Natural killer cell (primary cell): ENCODE results near the gene MUC12. TPM values are rescaled to one million over a fixed set of nuclear protein-coding genes. Genes with fewer than 3 reads are reported as not detected.

ENCODE experiments used
- ATAC-seq, 3 donors: fragments of 150-1000 bp in 2 of 3; fragments of 200-7000 bp in 1 of 3; cut with Tn5 transposase; 1 replicate in 1 of 3; 2 replicates in 2 of 3; pipeline ENCODE4 v1.10.0; 2021; ENCODE audit warnings: mild to moderate bottlenecking in 2 of 3, moderate library complexity in 2 of 3
- DNase-seq, 2 donors: peaks; one replicate each; pipeline versions ENCODE4 v3.0.0 to v3.0.0-alpha.2; 2013 to 2021; ENCODE audit warnings: mixed read lengths in 1 of 2
- H3K27ac ChIP-seq: one replicate; pipeline ENCODE4 v1.5.1; 2013; ENCODE audit warnings: mild to moderate bottlenecking, low read length
- H3K27me3 ChIP-seq: one replicate; pipeline ENCODE4 v1.6.1; 2013; ENCODE audit warnings: low read length; ENCODE audit not compliant: control insufficient read depth, insufficient read depth
- H3K36me3 ChIP-seq: one replicate; pipeline ENCODE4 v1.6.1; 2013; ENCODE audit warnings: low read length; ENCODE audit not compliant: control insufficient read depth, insufficient read depth
- H3K4me1 ChIP-seq: one replicate; pipeline ENCODE4 v1.6.1; 2013; ENCODE audit warnings: low read length; ENCODE audit not compliant: control insufficient read depth, insufficient read depth
- H3K4me3 ChIP-seq: one replicate; pipeline ENCODE4 v1.5.1; 2013; ENCODE audit warnings: low read length
- H3K9me3 ChIP-seq: one replicate; pipeline ENCODE4 v1.6.1; 2013; ENCODE audit warnings: low read length; ENCODE audit not compliant: control insufficient read depth, insufficient read depth
- H3K27ac Mint-ChIP-seq, 2 donors: one replicate each; pipeline ENCODE4 v1.8.0; 2022; ENCODE audit warnings: mild to moderate bottlenecking in 2 of 2, mixed read lengths in 2 of 2, moderate library complexity in 1 of 2
- H3K27me3 Mint-ChIP-seq, 2 donors: one replicate each; pipeline ENCODE4 v1.8.0; 2022; ENCODE audit warnings: low read depth in 2 of 2, mixed read lengths in 2 of 2
- H3K36me3 Mint-ChIP-seq: one replicate; pipeline ENCODE4 v1.8.0; 2022; ENCODE audit warnings: mixed read lengths
- H3K4me1 Mint-ChIP-seq, 2 donors: one replicate each; pipeline ENCODE4 v1.8.0; 2022; ENCODE audit warnings: mixed read lengths in 2 of 2
- H3K4me3 Mint-ChIP-seq: one replicate; pipeline ENCODE4 v1.8.0; 2022; ENCODE audit warnings: mild to moderate bottlenecking, moderate library complexity, mixed read lengths
- H3K9me3 Mint-ChIP-seq, 2 donors: one replicate each; pipeline ENCODE4 v1.8.0; 2022; ENCODE audit warnings: mixed read lengths in 2 of 2
- CTCF ChIP-seq: fragments of 200-600 bp; IDR thresholded peaks from one replicate; pipeline ENCODE4 v1.8.0; 2022; ENCODE audit warnings: antibody characterized with exemption
- WGBS: methylation state at CpG from one replicate; pipeline ENCODE4 v1.1.7; 2013; ENCODE audit warnings: missing lambda C conversion rate; ENCODE audit not compliant: insufficient coverage; 5-methylcytosine and 5-hydroxymethylcytosine counted together
- intact Hi-C: fragments of 100-400 bp; cut with micrococcal nuclease; formaldehyde crosslinking; loops from one replicate; pipeline ENCODE4 v1.14.2; 2022
- total RNA-seq, 4 donors: library from RNA; stranded (reverse); fragments of 120-200 nt in 1 of 4; gene quantifications; one replicate each; pipeline versions ENCODE4 v1.2.3 to v1.2.4, GENCODE V29; 2013 to 2022

Gene MUC12
- total RNA-seq, 3 donors from 2014 or later (not counting 1 experiment from before 2014, with no cell fraction given) = 1.2 to 4.6 TPM; not detected in 1

- Mint-ChIP-seq H3K36me3 (no peaks in the 10 kb centered on the region), H3K27me3 (peaks cover 20 to 48% of the 10 kb centered on the region in 2 donors), H3K4me3 (no peak overlapping the region), H3K27ac (no peak overlapping the region), H3K9me3 (no peaks in the 10 kb centered on the region), H3K4me1 (peaks cover 0 to 14% of the 10 kb centered on the region in 2 donors)
- H3K4me3 ChIP-seq = no peak overlapping the region
- DNase-seq (no peak), ATAC-seq (no peak)
- no peaks in the 10 kb centered on the region for H3K9me3 ChIP-seq
- WGBS = 59% methylated on average over 7 of the region's 7 CpGs
- intact Hi-C loops = no loop called here
- no peaks in the 10 kb centered on the region for H3K4me1 ChIP-seq
- TF ChIP-seq CTCF = no peak
- H3K36me3 ChIP-seq = no peaks in the 10 kb centered on the region
- peaks cover 3% of the 10 kb centered on the region for H3K27me3 ChIP-seq
- no peak overlapping the region for H3K27ac ChIP-seq
These were observed 2.6 kb downstream of the MUC12 start for GRCh38 chr7:100972002-100972347.

DNA sequence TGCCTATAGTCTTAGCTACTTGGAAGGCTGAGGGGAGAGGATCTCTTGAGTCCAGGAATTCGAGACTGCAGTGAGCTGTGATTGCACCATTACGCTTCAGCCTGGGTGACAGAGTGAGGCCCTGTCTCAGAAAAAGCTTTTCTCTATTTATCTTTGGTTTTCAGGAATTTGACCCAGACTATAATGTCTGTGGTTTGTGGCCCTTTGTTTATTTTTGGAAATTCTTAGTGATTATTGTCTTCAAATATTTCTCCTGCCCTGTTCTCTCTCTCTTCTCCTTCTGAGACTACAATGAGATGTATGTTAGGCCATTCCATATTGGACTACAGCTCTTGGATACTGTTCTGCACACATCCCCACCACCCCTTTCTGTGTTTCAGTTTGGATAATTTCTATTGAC is 4.7 kb downstream of the MUC12 start:
- ATAC-seq (no peak), DNase-seq (no peak)
- WGBS = 70% methylated on average over 2 of the region's 2 CpGs
- Mint-ChIP-seq H3K9me3 (no peaks in the 10 kb centered on the region), H3K36me3 (no peaks in the 10 kb centered on the region), H3K4me3 (no peak overlapping the region), H3K27me3 (peaks cover 8 to 28% of the 10 kb centered on the region in 2 donors), H3K4me1 (peaks cover 0 to 5% of the 10 kb centered on the region in 2 donors), H3K27ac (no peak overlapping the region)
- no peaks in the 10 kb centered on the region for H3K9me3 ChIP-seq
- H3K4me1 ChIP-seq = no peaks in the 10 kb centered on the region
- H3K36me3 ChIP-seq = no peaks in the 10 kb centered on the region
- no peaks in the 10 kb centered on the region for H3K27me3 ChIP-seq
- intact Hi-C loops = no loop called here
- no peak overlapping the region for H3K4me3 ChIP-seq
- no peak for TF ChIP-seq CTCF
- H3K27ac ChIP-seq = no peak overlapping the region

DNA sequence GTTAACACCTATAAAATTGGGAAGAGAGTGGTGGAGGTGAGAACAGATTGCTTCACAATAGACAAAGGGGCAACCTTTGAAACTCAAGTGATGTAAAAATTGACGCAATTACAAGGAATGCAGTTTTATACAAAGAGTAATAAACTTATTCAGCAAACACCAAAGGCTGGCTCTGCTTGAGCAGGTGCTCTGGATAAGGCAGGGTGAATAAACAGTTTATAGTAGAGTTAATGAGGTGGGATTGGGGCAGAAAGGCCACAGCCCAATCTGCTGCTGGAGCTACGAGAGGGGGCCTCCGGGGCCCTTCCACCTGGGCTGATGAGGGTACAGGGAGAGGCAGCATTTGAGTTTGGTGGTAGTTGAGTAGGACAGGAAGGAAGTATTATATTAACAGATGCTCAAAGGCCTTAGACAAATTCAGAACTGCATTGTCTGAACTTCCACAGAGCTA is 6.0 kb downstream of the MUC12 start:
- no peak overlapping the region for H3K27ac Mint-ChIP-seq
- H3K4me3 Mint-ChIP-seq = no peak overlapping the region
- Histone ChIP-seq H3K4me1 (no peaks in the 10 kb centered on the region), H3K4me3 (no peak overlapping the region), H3K9me3 (no peaks in the 10 kb centered on the region), H3K36me3 (no peaks in the 10 kb centered on the region), H3K27me3 (no peaks in the 10 kb centered on the region), H3K27ac (no peak overlapping the region)
- no peaks in the 10 kb centered on the region for H3K9me3 Mint-ChIP-seq
- ATAC-seq = no peak
- no peak for TF ChIP-seq CTCF
- no peaks in the 10 kb centered on the region for H3K4me1 Mint-ChIP-seq
- peaks cover 3 to 17% of the 10 kb centered on the region in 2 donors for H3K27me3 Mint-ChIP-seq
- DNase-seq = no peak
- intact Hi-C loops = loop anchor here (1.0 kb wide), 1 partner anchor 26 kb away; the partner anchor contains the start of gene MUC3A
- no peaks in the 10 kb centered on the region for H3K36me3 Mint-ChIP-seq
- WGBS = 54% methylated on average over 2 of the region's 3 CpGs

- 82% methylated on average over 4 of the region's 4 CpGs for WGBS
- Mint-ChIP-seq H3K4me3 (no peak overlapping the region), H3K36me3 (no peaks in the 10 kb centered on the region), H3K27me3 (peaks cover 7 to 10% of the 10 kb centered on the region in 2 donors), H3K9me3 (no peaks in the 10 kb centered on the region), H3K27ac (no peak overlapping the region), H3K4me1 (no peaks in the 10 kb centered on the region)
- Histone ChIP-seq H3K36me3 (no peaks in the 10 kb centered on the region), H3K9me3 (no peaks in the 10 kb centered on the region), H3K4me1 (no peaks in the 10 kb centered on the region), H3K27me3 (no peaks in the 10 kb centered on the region), H3K4me3 (no peak overlapping the region), H3K27ac (no peak overlapping the region)
- TF ChIP-seq CTCF = no peak
- intact Hi-C loops = no loop called here
- no peak for ATAC-seq
- no peak for DNase-seq
These were observed 8.9 kb downstream of the MUC12 start for GRCh38 chr7:100978300-100978699.
